Small intestine (tissue), 7 donors: ENCODE results near the gene PCSK6. TPM values are rescaled to one million over a fixed set of nuclear protein-coding genes. Genes with fewer than 3 reads are reported as not detected.
A peak's percentile ranks its signal among the peaks of the same experiment; 100 is the strongest.

Experiments used
- DNase-seq, 2 donors: peaks; one replicate each; pipeline versions ENCODE4 v3.0.0 to v3.0.0-alpha.2; 2013
- FAIRE-seq: peaks from 2 replicates; lab custom pipeline; 2012; peaks lifted over from hg19 to GRCh38; lab: Jason Lieb, UNC
- H3K27ac ChIP-seq, 3 donors: one replicate each; pipeline ENCODE4 v1.5.1; 2013; ENCODE audit warnings: low read length in 2 of 3, mild to moderate bottlenecking in 2 of 3, control low read depth in 1 of 3, inconsistent platforms in 1 of 3, low read depth in 1 of 3, moderate library complexity in 1 of 3
- H3K27me3 ChIP-seq, 3 donors: one replicate each; pipeline ENCODE4 v1.6.1; 2013; ENCODE audit warnings: low read length in 3 of 3, inconsistent platforms in 1 of 3; ENCODE audit not compliant: control insufficient read depth in 3 of 3, insufficient read depth in 3 of 3
- H3K36me3 ChIP-seq, 3 donors: one replicate each; pipeline ENCODE4 v1.6.1; 2013; ENCODE audit warnings: low read length in 3 of 3, inconsistent platforms in 1 of 3, low read depth in 1 of 3, mild to moderate bottlenecking in 1 of 3, moderate library complexity in 1 of 3; ENCODE audit not compliant: control insufficient read depth in 3 of 3, insufficient read depth in 2 of 3
- H3K4me1 ChIP-seq, 3 donors: one replicate each; pipeline ENCODE4 v1.6.1; 2013; ENCODE audit warnings: low read length in 2 of 3, inconsistent platforms in 1 of 3, low read depth in 1 of 3, mild to moderate bottlenecking in 1 of 3, moderate library complexity in 1 of 3; ENCODE audit not compliant: control insufficient read depth in 3 of 3, insufficient read depth in 2 of 3
- H3K4me3 ChIP-seq, 3 donors: one replicate each; pipeline ENCODE4 v1.5.1; 2013; ENCODE audit warnings: low read length in 3 of 3, control low read depth in 1 of 3, inconsistent platforms in 1 of 3, low read depth in 1 of 3, mild to moderate bottlenecking in 1 of 3, moderate library complexity in 1 of 3
- H3K9me3 ChIP-seq, 2 donors: one replicate each; pipeline ENCODE4 v1.6.1; 2013; ENCODE audit warnings: low read depth in 1 of 2, low read length in 1 of 2; ENCODE audit not compliant: control insufficient read depth in 2 of 2, insufficient read depth in 1 of 2
- WGBS, 3 donors: extraction: QIAGEN DNeasy Blood & Tissue Kit; methylation state at CpG; one replicate each; pipeline ENCODE4 v1.1.7; 2013; 5-methylcytosine and 5-hydroxymethylcytosine counted together
- polyA plus RNA-seq, 4 donors: library from polyadenylated mRNA; stranded (reverse) in 3 of 4; unstranded in 1 of 4; fragments of 200-250 nt in 3 of 4; fragments of 120-200 nt in 1 of 4; gene quantifications; one replicate each; pipeline versions ENCODE4 v1.2.1 to v1.2.3, GENCODE V29; 2013
- donor health status: healthy with polysubstance abuse.
- donor health status: control.
- donor health status: control.
- donor health status: Bipolar disorder and iron deficiency.
- donor health status: healthy.

The PCSK6 gene
- polyA plus RNA-seq, 4 donors, result 0.67 to 26.2 (median 6.5) TPM

DNA sequence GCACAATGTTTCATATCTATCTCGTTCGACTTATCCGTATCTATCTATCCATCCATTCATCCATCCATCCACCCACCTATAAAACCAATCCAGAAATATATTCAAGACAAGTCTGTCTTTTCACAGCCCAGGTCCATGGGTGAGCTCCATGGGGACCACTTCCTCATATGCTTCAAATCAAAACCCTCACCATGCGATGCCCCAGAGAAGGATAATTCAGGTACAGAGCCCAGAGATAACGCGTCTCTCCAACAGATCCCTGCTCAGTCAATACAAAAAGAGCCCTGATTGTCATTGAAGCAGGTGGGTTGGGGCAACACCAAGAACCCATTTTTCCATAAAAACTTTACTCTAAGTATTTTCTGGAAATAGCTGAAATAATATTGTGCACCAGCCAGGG, 47.2 kb downstream of the PCSK6 start:
- H3K27ac ChIP-seq, result no peak overlapping the region
- FAIRE-seq (no peak), DNase-seq (no peak)
- H3K4me1 ChIP-seq, result peaks cover 2 to 36% (median 11%) of the 10 kb centered on the region in 3 donors
- peaks cover 0 to 10% of the 10 kb centered on the region in 2 donors for H3K9me3 ChIP-seq
- WGBS, 3 donors, result 95 to 98% (median 96%) methylated on average over 6 of the region's 6 CpGs
- H3K4me3 ChIP-seq, result no peak overlapping the region
- H3K27me3 ChIP-seq, result no peaks in the 10 kb centered on the region
- peaks cover 0 to 8% (median 0%) of the 10 kb centered on the region in 3 donors for H3K36me3 ChIP-seq

DNA sequence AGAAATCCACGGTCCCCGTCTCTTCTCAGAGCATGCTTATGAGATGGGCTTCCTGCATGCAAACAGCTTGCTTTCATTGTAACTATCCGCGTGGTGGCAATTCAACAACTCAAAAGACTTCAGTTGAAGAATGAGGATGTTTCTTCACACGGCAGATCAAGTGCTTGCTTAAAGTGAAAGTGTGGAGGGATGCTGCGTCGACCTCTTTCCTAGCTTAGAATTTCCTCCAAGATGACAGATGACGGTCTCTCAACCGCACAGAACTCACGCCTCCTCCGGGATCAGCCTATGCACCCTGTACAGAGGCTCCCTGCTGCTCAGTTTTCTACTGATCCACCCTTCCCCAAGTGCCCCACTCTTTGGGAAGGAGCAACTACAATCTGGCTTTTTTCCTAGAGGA, 47.8 kb downstream of the PCSK6 start:
- WGBS, 3 donors, result 51 to 81% (median 74%) methylated on average over 11 of the region's 11 CpGs
- Histone ChIP-seq H3K4me1 (peaks cover 2 to 33% (median 11%) of the 10 kb centered on the region in 3 donors), H3K36me3 (peaks cover 0 to 10% (median 0%) of the 10 kb centered on the region in 3 donors), H3K27me3 (no peaks in the 10 kb centered on the region), H3K4me3 (no peak overlapping the region), H3K9me3 (peaks cover 0 to 10% of the 10 kb centered on the region in 2 donors), H3K27ac (no peak overlapping the region)
- DNase-seq, result no peak
- no peak for FAIRE-seq

DNA sequence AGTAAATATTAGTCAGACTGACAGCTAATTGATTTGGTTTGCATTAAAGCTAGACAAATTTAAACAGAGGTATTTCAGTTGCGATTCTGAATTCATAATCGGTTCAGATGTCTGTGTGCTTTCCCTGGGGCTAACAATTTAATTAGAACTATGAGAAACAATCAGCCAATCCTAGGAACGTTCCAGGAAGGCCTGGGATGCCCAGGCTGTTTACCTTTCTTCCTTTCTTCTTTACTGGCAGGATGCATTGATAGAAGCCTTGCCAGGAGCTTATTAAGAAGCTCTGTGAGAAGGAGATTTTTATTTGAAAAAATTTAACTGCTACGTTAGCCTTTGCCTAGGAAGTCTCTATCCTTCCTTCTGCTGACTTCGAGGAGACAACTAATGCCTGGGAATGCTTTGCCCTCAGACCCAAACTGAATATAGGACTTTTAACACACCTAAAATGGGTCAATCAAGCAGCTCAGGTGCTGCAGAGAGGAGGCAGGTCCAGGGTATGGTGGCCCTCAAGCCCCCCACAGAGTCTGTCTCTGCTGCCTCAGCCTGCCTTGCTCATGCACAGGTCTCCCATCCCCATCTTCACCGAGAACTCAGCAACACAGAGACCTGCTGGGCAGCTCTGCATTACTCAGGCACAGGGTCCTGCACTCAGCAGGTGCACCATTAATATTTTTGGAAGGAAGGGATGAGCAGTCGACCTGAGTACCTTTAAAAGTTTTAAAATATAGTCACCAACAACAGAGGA, 48.5 kb downstream of the PCSK6 start:
- peaks cover 0 to 10% of the 10 kb centered on the region in 2 donors for H3K9me3 ChIP-seq
- WGBS, 3 donors, result 29 to 55% (median 32%) methylated on average over 7 of the region's 7 CpGs
- no peak overlapping the region for H3K4me3 ChIP-seq
- H3K36me3 ChIP-seq, result peaks cover 0 to 16% (median 0%) of the 10 kb centered on the region in 3 donors
- peak overlapping the region in 1 of 3 donors; percentile 19 for H3K27ac ChIP-seq
- no peak for FAIRE-seq
- no peak for DNase-seq
- H3K4me1 ChIP-seq, result peaks cover 2 to 32% (median 11%) of the 10 kb centered on the region in 3 donors
- H3K27me3 ChIP-seq, result no peaks in the 10 kb centered on the region

DNA sequence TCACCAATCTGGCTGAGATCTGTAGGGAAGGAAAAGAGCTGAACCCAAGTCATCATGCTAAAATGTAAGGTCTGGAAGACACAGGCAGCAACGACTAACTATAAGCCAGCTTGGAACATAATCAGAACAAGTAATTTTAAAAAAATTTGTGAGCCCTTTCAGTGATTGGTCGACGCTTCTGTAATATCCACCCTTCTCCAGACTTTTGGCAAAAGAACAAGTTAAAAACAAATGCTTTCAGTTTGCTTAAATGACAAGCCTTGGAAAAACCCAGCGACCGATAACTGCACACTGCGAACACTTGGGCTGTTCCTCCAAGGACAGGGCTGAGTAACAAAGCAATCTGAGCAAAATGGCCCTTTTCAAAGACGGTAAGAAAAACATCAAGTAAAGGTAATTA, 49.6 kb downstream of the PCSK6 start:
- WGBS, 3 donors, result 35 to 54% (median 42%) methylated on average over 7 of the region's 7 CpGs
- FAIRE-seq (no peak), DNase-seq (no peak)
- no peaks in the 10 kb centered on the region for H3K27me3 ChIP-seq
- H3K4me1 ChIP-seq, result peaks cover 2 to 28% (median 11%) of the 10 kb centered on the region in 3 donors
- peaks cover 0 to 7% of the 10 kb centered on the region in 2 donors for H3K9me3 ChIP-seq
- peak overlapping the region in 2 of 3 donors; percentile 51 to 57 for H3K27ac ChIP-seq
- H3K36me3 ChIP-seq, result peaks cover 0 to 21% (median 0%) of the 10 kb centered on the region in 3 donors
- H3K4me3 ChIP-seq, result no peak overlapping the region

DNA sequence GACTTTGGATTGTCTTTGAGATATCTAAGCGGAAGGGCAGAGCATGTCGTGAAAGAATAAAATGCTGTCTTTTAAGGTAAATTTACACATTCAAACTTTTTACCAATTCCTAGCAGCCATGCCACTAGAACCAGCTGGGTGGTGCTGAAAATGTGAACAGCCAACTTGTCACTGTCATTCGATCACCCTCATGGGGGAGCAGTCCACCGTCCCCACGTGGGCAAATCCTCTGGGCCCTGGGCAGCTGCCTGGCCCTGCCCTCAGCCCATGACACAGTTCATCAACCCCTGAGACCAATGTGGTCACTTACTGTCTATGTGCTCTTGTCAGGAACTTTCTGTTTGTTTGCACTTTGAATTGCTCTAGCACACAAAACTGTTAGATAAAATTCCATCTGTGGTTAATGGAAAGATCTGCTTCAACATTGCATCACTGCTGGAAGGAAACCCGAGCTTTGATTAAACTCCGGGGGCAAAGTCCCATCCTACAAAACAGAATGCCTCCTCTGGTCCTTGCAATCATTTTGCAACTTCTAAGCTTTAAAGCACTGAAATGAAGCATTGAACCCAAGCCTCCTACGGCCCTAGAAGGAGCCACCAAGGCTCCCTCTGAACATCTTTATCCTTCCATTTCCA, 50.1 kb downstream of the PCSK6 start:
- Histone ChIP-seq H3K9me3 (peaks cover 0 to 3% of the 10 kb centered on the region in 2 donors), H3K27me3 (no peaks in the 10 kb centered on the region), H3K4me1 (peaks cover 2 to 28% (median 11%) of the 10 kb centered on the region in 3 donors), H3K27ac (peak overlapping the region in 2 of 3 donors; percentile 57 to 66), H3K4me3 (no peak overlapping the region), H3K36me3 (peaks cover 0 to 26% (median 0%) of the 10 kb centered on the region in 3 donors)
- FAIRE-seq (no peak), DNase-seq (peak; percentile 78 to 86)
- WGBS, 3 donors, result 36 to 46% (median 39%) methylated on average over 8 of the region's 8 CpGs

DNA sequence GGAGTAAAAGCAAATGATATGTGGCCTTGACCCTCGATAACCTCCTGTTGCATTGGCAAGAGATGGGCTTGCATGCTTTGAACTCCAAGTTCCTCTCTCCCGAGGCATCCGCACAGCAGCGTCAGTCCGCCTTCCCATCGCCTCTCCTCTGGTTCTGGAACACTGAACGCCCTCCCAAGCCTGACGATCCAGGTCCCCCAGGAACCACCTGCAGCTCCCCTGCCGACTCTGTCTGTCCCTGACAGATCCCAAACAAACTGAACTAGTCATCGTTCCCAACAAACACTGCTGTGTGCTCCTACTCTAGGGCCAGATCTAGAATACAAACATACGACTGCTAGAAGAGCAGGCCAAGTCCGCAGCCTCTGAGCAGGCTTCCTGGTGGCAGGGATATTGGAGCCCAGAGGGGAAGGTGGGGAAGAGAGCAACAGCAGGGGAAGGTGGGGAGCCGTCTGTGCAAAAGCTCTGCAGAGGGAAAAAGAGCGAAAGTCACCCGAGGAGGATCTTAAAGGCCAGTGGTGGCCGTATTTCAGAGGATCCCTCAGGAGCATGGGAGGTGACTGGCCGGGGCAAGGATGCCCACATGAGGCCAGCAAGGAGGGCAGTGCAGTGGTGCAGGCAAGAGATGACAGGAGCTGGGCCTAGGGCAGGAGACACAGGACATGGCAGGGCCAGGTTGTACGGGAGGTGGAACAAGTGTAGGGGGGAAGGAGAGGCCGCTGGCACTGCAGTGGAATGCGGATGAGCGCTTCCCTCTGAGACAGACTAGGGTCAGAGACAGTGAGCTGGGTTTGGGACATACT, 50.8 kb downstream of the PCSK6 start:
- Histone ChIP-seq H3K36me3 (peaks cover 0 to 27% (median 0%) of the 10 kb centered on the region in 3 donors), H3K4me1 (peaks cover 2 to 28% (median 11%) of the 10 kb centered on the region in 3 donors), H3K9me3 (peaks cover 0 to 3% of the 10 kb centered on the region in 2 donors), H3K27me3 (no peaks in the 10 kb centered on the region), H3K4me3 (no peak overlapping the region), H3K27ac (peak overlapping the region in 1 of 3 donors; percentile 66)
- FAIRE-seq (no peak), DNase-seq (no peak)
- 81 to 91% (median 88%) methylated on average over 21 of the region's 21 CpGs for WGBS, 3 donors

DNA sequence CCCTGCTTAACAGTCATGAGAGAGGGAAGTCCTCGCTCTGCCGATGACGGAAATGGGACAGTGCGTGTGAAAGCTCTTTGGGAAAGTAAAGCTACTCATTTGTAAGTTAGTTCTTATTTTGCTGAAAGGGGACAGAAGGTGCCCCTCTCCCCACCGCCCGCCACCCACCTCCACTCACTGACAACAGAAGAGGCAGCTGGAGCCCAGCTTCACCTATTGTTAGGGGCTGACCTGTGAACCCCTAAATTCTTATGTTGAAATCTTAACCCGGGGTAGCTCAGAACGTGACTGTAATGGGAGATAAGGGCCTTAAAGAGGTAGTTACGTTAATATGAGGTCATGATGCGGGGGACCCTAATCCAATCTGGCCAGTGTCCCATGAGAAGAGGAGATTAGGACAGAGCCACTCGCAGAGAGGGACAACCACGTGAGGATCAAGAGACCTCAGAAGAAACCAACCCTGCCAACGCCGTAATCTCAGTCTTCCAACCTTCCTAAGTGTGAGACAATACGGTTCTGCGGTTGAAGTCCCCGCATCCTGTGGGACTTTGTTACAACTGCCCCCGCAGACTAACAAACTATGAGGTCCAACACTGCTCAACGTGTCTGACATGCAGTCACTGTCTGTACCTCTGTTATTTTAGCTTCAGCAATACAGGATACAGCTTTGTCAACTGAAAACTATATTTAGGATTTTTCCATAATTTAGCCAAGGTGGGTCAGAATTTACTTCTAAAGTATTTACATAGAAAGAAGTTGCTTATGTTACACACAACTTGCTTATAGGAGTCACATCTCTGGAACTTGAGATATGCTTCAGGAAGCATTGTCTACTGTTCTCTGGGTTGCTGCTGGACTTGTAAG, 51.7 kb downstream of the PCSK6 start:
- Histone ChIP-seq H3K4me1 (peaks cover 2 to 28% (median 11%) of the 10 kb centered on the region in 3 donors), H3K9me3 (peaks cover 0 to 3% of the 10 kb centered on the region in 2 donors), H3K36me3 (peaks cover 0 to 27% (median 0%) of the 10 kb centered on the region in 3 donors), H3K27me3 (no peaks in the 10 kb centered on the region), H3K27ac (no peak overlapping the region), H3K4me3 (no peak overlapping the region)
- no peak for FAIRE-seq
- DNase-seq, result no peak
- WGBS, 3 donors, result 85 to 88% (median 85%) methylated on average over 19 of the region's 19 CpGs
